GM23338 (cell line): ENCODE results near the gene CARD6. TPM values are rescaled to one million over a fixed set of nuclear protein-coding genes. Genes with fewer than 3 reads are reported as not detected.
"Not testable (repeated sequence)": the region's sequence is repeated elsewhere in the genome, so short reads cannot be mapped to it uniquely, and the experiment has no call there.

Experiments used
- ATAC-seq: fragments of 200-7000 bp; cut with Tn5 transposase; 3 replicates; pipeline ENCODE4 v1.9.1; 2020
- DNase-seq: peaks from one replicate; pipeline ENCODE4 v3.0.0-alpha.2; 2015; ENCODE audit warnings: low spot score
- H2AFZ ChIP-seq: fragments of 200-600 bp; sonication (generic); 2 replicates; pipeline ENCODE4 v1.8.0; 2016; ENCODE audit warnings: antibody characterized with exemption, mild to moderate bottlenecking, moderate library complexity
- H3F3A ChIP-seq: fragments of 200-600 bp; sonication (generic); replicated peaks from 2 replicates; pipeline ENCODE4 v1.8.0; 2017; ENCODE audit warnings: antibody characterized with exemption, mixed run types, low read depth
- H3K27ac ChIP-seq: fragments of 200-600 bp; sonication (generic); 2 replicates; pipeline ENCODE4 v1.6.1; 2016; ENCODE audit warnings: low read depth
- H3K27me3 ChIP-seq: fragments of 200-600 bp; sonication (generic); 2 replicates; pipeline ENCODE4 v1.8.0; 2016; ENCODE audit warnings: mild to moderate bottlenecking, mixed run types, moderate library complexity; ENCODE audit not compliant: insufficient read depth
- H3K36me3 ChIP-seq: fragments of 200-600 bp; sonication (generic); 2 replicates; pipeline ENCODE4 v1.8.0; 2016; ENCODE audit warnings: mild to moderate bottlenecking; ENCODE audit not compliant: insufficient read depth
- H3K4me1 ChIP-seq: fragments of 200-600 bp; sonication (generic); 2 replicates; pipeline ENCODE4 v1.8.0; 2016; ENCODE audit warnings: mild to moderate bottlenecking, moderate library complexity; ENCODE audit not compliant: insufficient read depth
- H3K4me2 ChIP-seq: fragments of 200-600 bp; sonication (generic); 2 replicates; pipeline ENCODE4 v1.7.1; 2017; ENCODE audit warnings: mixed run types
- H3K4me3 ChIP-seq: fragments of 200-600 bp; sonication (generic); 2 replicates; pipeline ENCODE4 v1.6.1; 2016; ENCODE audit warnings: mixed run types
- H3K79me2 ChIP-seq: fragments of 200-600 bp; sonication (generic); replicated peaks from 2 replicates; pipeline ENCODE4 v1.8.0; 2017; ENCODE audit warnings: mild to moderate bottlenecking; ENCODE audit not compliant: insufficient read depth
- H3K9me2 ChIP-seq: fragments of 200-600 bp; sonication (generic); 2 replicates; pipeline ENCODE4 v1.8.0; 2017; ENCODE audit not compliant: insufficient read depth
- H4K20me1 ChIP-seq: fragments of 200-600 bp; sonication (generic); replicated peaks from 2 replicates; pipeline ENCODE4 v1.8.0; 2017; ENCODE audit warnings: mild to moderate bottlenecking; ENCODE audit not compliant: insufficient read depth
- H3K27ac Mint-ChIP-seq: 2 replicates; pipeline ENCODE4 v1.8.0; 2020; ENCODE audit warnings: inconsistent platforms, mild to moderate bottlenecking, moderate library complexity, mixed read lengths
- H3K27me3 Mint-ChIP-seq: 3 replicates; pipeline ENCODE4 v1.8.0; 2022; ENCODE audit warnings: low read depth, mild to moderate bottlenecking, moderate library complexity, mixed read lengths, inconsistent platforms; ENCODE audit not compliant: insufficient read depth, poor library complexity
- H3K36me3 Mint-ChIP-seq: 3 replicates; pipeline ENCODE4 v1.8.0; 2021; ENCODE audit warnings: low read depth, mild to moderate bottlenecking, inconsistent platforms, moderate library complexity, mixed read lengths
- H3K4me1 Mint-ChIP-seq: 3 replicates; pipeline ENCODE4 v1.8.0; 2020; ENCODE audit warnings: mild to moderate bottlenecking, inconsistent platforms, mixed read lengths
- H3K4me3 Mint-ChIP-seq: 3 replicates; pipeline ENCODE4 v1.8.0; 2021; ENCODE audit warnings: moderate library complexity, mild to moderate bottlenecking, inconsistent platforms, mixed read lengths
- H3K9me3 Mint-ChIP-seq: 3 replicates; pipeline ENCODE4 v1.8.0; 2020; ENCODE audit warnings: moderate library complexity, mild to moderate bottlenecking, inconsistent platforms, mixed read lengths
- ETS1 ChIP-seq: IDR thresholded peaks from 2 replicates; pipeline ENCODE4 v1.6.1; 2016; ENCODE audit warnings: antibody characterized with exemption
- JUNB ChIP-seq: IDR thresholded peaks from one replicate; pipeline ENCODE4 v1.6.1; 2016; ENCODE audit warnings: antibody characterized with exemption; ENCODE audit not compliant: unreplicated experiment
- polyA plus RNA-seq: library from polyadenylated mRNA; unstranded; fragments of >200 nt; fragmentation: Nextera tagmentation; extraction: Ambion mirVana; gene quantifications from 2 replicates; pipeline ENCODE4 v1.2.1, GENCODE V29; 2016
- total RNA-seq: library from RNA; depleted of rRNA; stranded (reverse); fragments of >200 nt; shearing (Covaris generic); gene quantifications from 2 replicates; pipeline ENCODE4 v1.2.3, GENCODE V29; 2014
- TF ChIP-seq, protein P1 (sequence below): fragments of 250-450 bp; sonication (Bioruptor Pico); IDR thresholded peaks from 2 replicates; pipeline ENCODE4 v1.5.0; 2020; ENCODE audit warnings: mild to moderate bottlenecking, moderate library complexity

The CARD6 gene
- total and polyA plus RNA-seq, 2 experiments from 2014 or later, result 0.32 to 0.45 TPM

DNA sequence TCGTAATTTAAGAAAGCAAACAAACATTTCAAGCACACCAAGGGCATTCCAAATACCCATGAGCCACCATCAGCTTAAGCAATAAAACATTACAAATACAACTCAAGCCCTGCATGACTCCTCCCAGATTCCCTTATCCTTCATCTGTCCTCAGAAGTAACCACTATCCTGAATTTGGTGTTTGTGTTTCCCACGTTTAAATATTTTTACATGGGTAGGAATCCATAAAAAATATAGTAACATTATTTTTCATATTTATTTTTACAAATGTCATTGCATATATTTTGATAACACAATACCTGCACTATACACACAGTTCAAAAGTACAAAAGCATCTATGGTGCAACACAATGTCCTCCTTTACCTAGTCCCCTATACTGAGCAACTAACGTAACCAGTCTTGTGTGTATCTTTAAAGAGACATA is 49.4 kb upstream of the CARD6 start (continued):
- TF ChIP-seq ETS1 (no peak), JUNB (no peak)
- TF ChIP-seq, protein P1, sequence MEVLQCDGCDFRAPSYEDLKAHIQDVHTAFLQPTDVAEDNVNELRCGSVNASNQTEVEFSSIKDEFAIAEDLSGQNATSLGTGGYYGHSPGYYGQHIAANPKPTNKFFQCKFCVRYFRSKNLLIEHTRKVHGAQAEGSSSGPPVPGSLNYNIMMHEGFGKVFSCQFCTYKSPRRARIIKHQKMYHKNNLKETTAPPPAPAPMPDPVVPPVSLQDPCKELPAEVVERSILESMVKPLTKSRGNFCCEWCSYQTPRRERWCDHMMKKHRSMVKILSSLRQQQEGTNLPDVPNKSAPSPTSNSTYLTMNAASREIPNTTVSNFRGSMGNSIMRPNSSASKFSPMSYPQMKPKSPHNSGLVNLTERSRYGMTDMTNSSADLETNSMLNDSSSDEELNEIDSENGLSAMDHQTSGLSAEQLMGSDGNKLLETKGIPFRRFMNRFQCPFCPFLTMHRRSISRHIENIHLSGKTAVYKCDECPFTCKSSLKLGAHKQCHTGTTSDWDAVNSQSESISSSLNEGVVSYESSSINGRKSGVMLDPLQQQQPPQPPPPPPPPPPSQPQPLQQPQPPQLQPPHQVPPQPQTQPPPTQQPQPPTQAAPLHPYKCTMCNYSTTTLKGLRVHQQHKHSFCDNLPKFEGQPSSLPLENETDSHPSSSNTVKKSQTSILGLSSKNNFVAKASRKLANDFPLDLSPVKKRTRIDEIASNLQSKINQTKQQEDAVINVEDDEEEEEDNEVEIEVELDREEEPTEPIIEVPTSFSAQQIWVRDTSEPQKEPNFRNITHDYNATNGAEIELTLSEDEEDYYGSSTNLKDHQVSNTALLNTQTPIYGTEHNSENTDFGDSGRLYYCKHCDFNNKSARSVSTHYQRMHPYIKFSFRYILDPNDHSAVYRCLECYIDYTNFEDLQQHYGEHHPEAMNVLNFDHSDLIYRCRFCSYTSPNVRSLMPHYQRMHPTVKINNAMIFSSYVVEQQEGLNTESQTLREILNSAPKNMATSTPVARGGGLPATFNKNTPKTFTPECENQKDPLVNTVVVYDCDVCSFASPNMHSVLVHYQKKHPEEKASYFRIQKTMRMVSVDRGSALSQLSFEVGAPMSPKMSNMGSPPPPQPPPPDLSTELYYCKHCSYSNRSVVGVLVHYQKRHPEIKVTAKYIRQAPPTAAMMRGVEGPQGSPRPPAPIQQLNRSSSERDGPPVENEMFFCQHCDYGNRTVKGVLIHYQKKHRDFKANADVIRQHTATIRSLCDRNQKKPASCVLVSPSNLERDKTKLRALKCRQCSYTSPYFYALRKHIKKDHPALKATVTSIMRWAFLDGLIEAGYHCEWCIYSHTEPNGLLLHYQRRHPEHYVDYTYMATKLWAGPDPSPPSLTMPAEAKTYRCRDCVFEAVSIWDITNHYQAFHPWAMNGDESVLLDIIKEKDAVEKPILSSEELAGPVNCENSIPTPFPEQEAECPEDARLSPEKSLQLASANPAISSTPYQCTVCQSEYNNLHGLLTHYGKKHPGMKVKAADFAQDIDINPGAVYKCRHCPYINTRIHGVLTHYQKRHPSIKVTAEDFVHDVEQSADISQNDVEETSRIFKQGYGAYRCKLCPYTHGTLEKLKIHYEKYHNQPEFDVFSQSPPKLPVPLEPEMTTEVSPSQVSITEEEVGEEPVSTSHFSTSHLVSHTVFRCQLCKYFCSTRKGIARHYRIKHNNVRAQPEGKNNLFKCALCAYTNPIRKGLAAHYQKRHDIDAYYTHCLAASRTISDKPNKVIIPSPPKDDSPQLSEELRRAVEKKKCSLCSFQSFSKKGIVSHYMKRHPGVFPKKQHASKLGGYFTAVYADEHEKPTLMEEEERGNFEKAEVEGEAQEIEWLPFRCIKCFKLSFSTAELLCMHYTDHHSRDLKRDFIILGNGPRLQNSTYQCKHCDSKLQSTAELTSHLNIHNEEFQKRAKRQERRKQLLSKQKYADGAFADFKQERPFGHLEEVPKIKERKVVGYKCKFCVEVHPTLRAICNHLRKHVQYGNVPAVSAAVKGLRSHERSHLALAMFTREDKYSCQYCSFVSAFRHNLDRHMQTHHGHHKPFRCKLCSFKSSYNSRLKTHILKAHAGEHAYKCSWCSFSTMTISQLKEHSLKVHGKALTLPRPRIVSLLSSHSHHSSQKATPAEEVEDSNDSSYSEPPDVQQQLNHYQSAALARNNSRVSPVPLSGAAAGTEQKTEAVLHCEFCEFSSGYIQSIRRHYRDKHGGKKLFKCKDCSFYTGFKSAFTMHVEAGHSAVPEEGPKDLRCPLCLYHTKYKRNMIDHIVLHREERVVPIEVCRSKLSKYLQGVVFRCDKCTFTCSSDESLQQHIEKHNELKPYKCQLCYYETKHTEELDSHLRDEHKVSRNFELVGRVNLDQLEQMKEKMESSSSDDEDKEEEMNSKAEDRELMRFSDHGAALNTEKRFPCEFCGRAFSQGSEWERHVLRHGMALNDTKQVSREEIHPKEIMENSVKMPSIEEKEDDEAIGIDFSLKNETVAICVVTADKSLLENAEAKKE (CRISPR knock-in tag), result no peak

- H3K36me3 ChIP-seq, H3K4me3 ChIP-seq, H3K27ac ChIP-seq, ATAC-seq, H3K9me2 ChIP-seq, H3K4me1 ChIP-seq, H3F3A ChIP-seq, H3K27me3 Mint-ChIP-seq, H3K9me3 Mint-ChIP-seq, H3K27me3 ChIP-seq, H2AFZ ChIP-seq, H3K27ac Mint-ChIP-seq, H3K4me2 ChIP-seq, H3K4me3 Mint-ChIP-seq, DNase-seq: not testable (repeated sequence)
- H3K79me2 ChIP-seq, result peaks cover 93% of the 10 kb centered on the region
- H3K4me1 Mint-ChIP-seq, result peaks cover 13% of the 10 kb centered on the region; the same call in 2 of the 3 replicates
- H4K20me1 ChIP-seq, result peaks cover 54% of the 10 kb centered on the region
- H3K36me3 Mint-ChIP-seq, result peaks cover 30% of the 10 kb centered on the region
Observed at GRCh38 chr5:40792691-40793090, 48.5 kb upstream of the CARD6 start.

- not testable (repeated sequence) for H3K27ac ChIP-seq, H3K4me3 Mint-ChIP-seq, H2AFZ ChIP-seq, DNase-seq, H3K27ac Mint-ChIP-seq, H3K36me3 ChIP-seq, H3K27me3 ChIP-seq, H3K9me3 Mint-ChIP-seq, H3F3A ChIP-seq, H3K4me2 ChIP-seq, ATAC-seq, H3K9me2 ChIP-seq, H3K4me3 ChIP-seq, H3K27me3 Mint-ChIP-seq
- Histone ChIP-seq H4K20me1 (peaks cover 49% of the 10 kb centered on the region), H3K79me2 (peaks cover 76% of the 10 kb centered on the region), H3K4me1 (peaks cover 11% of the 10 kb centered on the region)
- H3K4me1 Mint-ChIP-seq, result peaks cover 19% of the 10 kb centered on the region
- peaks cover 19% of the 10 kb centered on the region for H3K36me3 Mint-ChIP-seq
Observed at GRCh38 chr5:40794340-40794739, 46.8 kb upstream of the CARD6 start.

DNA sequence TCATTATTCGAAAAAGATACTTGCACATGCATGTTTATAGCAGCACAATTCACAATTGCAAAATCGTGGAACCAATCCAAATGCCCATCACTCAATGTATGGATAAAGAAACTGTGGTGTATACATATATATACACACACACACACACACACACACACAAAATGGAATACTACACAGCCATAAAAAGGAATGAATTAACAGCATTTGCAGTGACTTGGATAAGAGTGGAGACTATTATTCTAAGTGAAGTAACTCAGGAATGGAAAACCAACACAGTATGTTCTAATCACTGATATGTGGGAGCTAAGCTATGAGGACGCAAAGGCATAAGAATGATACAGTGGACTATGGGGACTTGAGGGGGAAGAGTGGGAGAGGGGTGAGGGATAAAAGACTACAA is 46.3 kb upstream of the CARD6 start:
- DNase-seq, H3K4me3 Mint-ChIP-seq, H3K9me2 ChIP-seq, ATAC-seq, H3K36me3 ChIP-seq, H3K27me3 ChIP-seq, H3K9me3 Mint-ChIP-seq, H3F3A ChIP-seq, H3K4me2 ChIP-seq, H3K27ac Mint-ChIP-seq, H3K27me3 Mint-ChIP-seq, H2AFZ ChIP-seq, H3K27ac ChIP-seq, H3K4me3 ChIP-seq: not testable (repeated sequence)
- H3K4me1 Mint-ChIP-seq, result peaks cover 22% of the 10 kb centered on the region
- H3K79me2 ChIP-seq, result peaks cover 72% of the 10 kb centered on the region
- H3K4me1 ChIP-seq, result peaks cover 16% of the 10 kb centered on the region
- peaks cover 19% of the 10 kb centered on the region for H3K36me3 Mint-ChIP-seq
- H4K20me1 ChIP-seq, result peaks cover 44% of the 10 kb centered on the region
